ENCODE results near the gene CLEC1B.
"Not testable (repeated sequence)": the region's sequence is repeated elsewhere in the genome, so short reads cannot be mapped to it uniquely, and the experiment has no call there.

The CLEC1B gene
- 0 reads per million in 3 donors for total RNA-seq

DNA sequence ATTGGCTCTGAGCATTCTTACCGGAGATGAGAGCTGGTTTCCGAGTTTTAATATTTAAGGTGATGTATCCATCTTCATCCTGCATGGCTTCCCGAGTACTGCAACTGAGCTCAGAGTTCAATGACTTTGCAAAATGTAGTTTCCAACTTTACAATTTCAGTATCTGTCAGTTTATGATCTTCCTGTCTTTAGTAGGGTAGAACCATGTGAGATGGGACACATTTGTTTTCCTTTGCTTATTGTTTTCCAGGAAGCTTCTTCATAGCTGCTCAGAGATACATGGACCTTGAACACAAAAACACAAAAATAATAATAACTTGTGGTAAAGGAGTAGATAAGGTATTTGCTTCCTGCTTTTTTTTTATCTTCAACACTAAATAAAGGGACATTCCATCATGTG is at the start of gene CLEC1B:
CLEC1B (minus strand) TSS at position 106 of the 400 bp plus-strand sequence; CDS start at position 85, 21 bp downstream.
- DNase-seq: no peak
- no peaks in the 10 kb centered on the region for H3K27me3 ChIP-seq (replicated peaks; ENCODE audit: control insufficient read depth, insufficient read depth, low read length, poor library complexity, severe bottlenecking)
- no peaks in the 10 kb centered on the region for H3K9me3 ChIP-seq (ENCODE audit: control insufficient read depth, low read length)
- H3K4me3 ChIP-seq (ENCODE audit: insufficient read depth, low read depth, low read length, poor library complexity, severe bottlenecking): no peak within 1 kb of the TSS
- no peaks in the 10 kb centered on the region for H3K36me3 ChIP-seq (ENCODE audit: control insufficient read depth, insufficient read depth, low read length)
- H3K27ac ChIP-seq (ENCODE audit: insufficient read depth, low read length, poor library complexity, severe bottlenecking): no peak within 1 kb of the TSS
- H3K4me1 ChIP-seq (ENCODE audit: control insufficient read depth, insufficient read depth, low read length, poor library complexity, severe bottlenecking): no peaks in the 10 kb centered on the region

DNA sequence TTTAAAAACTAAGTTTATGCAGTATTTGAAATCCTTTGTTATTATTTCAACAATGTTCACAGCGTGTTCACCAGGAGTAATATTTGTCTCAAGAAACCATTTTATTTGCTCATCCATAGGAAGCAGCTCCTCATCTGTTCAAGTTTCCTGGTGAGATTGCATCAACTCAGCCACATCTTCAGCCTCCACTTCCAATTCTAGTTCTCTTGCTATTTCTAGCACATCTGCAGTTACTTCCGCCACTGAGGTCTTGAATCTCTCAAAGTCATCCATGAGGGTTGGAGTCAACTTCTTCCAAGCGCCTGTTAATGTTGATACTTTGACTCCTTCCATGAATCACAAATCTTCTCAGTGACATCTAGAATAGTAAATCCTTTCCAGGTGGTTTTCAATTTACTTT is 49.6 kb upstream of the CLEC1B start:
- Histone ChIP-seq H3K4me3 (ENCODE audit: insufficient read depth, low read depth, low read length, poor library complexity, severe bottlenecking) (no peak overlapping the region), H3K36me3 (ENCODE audit: control insufficient read depth, insufficient read depth, low read length) (no peaks in the 10 kb centered on the region), H3K9me3 (ENCODE audit: control insufficient read depth, low read length) (no peaks in the 10 kb centered on the region), H3K4me1 (ENCODE audit: control insufficient read depth, insufficient read depth, low read length, poor library complexity, severe bottlenecking) (no peaks in the 10 kb centered on the region), H3K27ac (ENCODE audit: insufficient read depth, low read length, poor library complexity, severe bottlenecking) (no peak overlapping the region), H3K27me3 (replicated peaks; ENCODE audit: control insufficient read depth, insufficient read depth, low read length, poor library complexity, severe bottlenecking) (peaks cover 3% of the 10 kb centered on the region)
- DNase-seq: no peak

DNA sequence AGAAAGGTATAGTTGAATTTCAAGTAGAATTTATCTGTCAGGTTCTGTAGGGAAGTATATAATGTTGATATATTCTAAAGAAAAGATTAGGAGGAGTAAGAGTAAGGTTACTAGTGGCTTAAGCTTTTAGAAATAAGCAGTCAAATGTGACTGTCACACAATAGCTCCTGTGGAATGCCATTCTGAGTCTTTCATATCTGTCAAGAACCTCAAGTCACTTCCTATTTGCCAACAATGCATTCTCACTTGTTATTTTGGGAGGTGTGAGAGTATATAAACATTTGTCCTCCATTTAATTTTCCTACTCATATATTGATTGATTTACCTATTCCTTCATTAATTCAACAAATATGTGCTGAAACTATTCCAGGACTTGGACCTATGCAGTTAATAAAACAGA is 43.2 kb upstream of the CLEC1B start:
- no peaks in the 10 kb centered on the region for H3K9me3 ChIP-seq (ENCODE audit: control insufficient read depth, low read length)
- DNase-seq: no peak
- peaks cover 3% of the 10 kb centered on the region for H3K27me3 ChIP-seq (replicated peaks; ENCODE audit: control insufficient read depth, insufficient read depth, low read length, poor library complexity, severe bottlenecking)
- H3K36me3 ChIP-seq (ENCODE audit: control insufficient read depth, insufficient read depth, low read length): no peaks in the 10 kb centered on the region
- H3K27ac ChIP-seq (ENCODE audit: insufficient read depth, low read length, poor library complexity, severe bottlenecking): no peak overlapping the region
- H3K4me3 ChIP-seq (ENCODE audit: insufficient read depth, low read depth, low read length, poor library complexity, severe bottlenecking): no peak overlapping the region
- H3K4me1 ChIP-seq (ENCODE audit: control insufficient read depth, insufficient read depth, low read length, poor library complexity, severe bottlenecking): no peaks in the 10 kb centered on the region

DNA sequence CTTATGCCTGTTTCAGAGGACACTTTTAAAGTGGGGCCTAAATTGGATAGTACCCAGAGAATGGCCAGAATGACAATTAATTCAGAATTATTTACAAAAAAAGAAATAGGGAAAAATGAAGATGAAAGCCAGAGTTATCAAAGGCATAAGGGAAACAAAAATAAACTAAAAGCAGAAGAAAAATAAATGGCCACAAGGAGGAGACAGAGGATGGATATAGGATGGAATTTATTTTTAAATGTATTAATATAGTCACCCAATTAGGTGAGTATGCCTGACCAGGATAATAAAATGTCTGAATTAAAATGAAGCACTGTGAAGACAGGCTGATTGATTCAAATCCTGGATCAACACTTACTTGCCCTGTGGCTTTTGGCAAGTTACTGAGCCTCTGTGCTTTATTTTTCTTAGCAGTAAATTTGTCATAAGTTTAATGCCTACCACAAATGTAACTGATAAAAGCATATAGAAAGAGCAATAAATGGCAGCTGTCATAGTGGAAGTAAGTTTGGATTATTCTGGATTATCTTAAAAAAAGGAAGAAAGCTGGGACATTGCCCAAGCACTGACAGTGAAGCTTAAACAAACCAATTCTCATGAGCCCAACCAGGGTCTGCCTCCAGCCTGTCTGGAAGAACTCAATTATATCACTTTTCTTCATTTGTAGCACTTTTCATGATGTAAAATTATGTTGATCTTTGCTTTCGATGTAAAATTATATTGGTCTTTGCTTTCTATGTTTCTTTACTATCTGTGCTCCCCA is 35.0 kb upstream of the CLEC1B start:
- no peak for DNase-seq
- Histone ChIP-seq H3K27me3 (replicated peaks; ENCODE audit: control insufficient read depth, insufficient read depth, low read length, poor library complexity, severe bottlenecking) (no peaks in the 10 kb centered on the region), H3K27ac (ENCODE audit: insufficient read depth, low read length, poor library complexity, severe bottlenecking) (no peak overlapping the region), H3K9me3 (ENCODE audit: control insufficient read depth, low read length) (no peaks in the 10 kb centered on the region), H3K4me1 (ENCODE audit: control insufficient read depth, insufficient read depth, low read length, poor library complexity, severe bottlenecking) (no peaks in the 10 kb centered on the region), H3K4me3 (ENCODE audit: insufficient read depth, low read depth, low read length, poor library complexity, severe bottlenecking) (no peak overlapping the region), H3K36me3 (ENCODE audit: control insufficient read depth, insufficient read depth, low read length) (no peaks in the 10 kb centered on the region)

DNA sequence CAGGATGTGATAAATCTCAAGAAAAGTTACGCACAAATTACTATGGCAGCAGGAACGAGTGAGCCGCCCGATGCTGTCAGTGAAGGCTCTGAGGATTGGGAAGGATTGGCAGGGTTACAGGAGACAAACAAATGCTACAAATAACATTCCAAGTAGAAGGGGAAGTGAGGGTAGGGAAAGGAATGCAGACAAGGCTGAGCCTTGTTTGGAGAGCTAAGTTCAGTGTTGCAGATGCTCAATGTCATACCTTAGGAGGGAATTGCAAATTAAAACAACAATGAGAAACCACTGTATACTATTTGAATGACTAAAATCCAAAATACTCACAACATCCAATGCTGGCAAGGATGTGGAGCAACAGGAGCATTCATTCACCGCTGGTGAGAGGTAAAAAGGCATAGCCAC is 32.9 kb upstream of the CLEC1B start:
- DNase-seq: no peak
- Histone ChIP-seq H3K4me3 (ENCODE audit: insufficient read depth, low read depth, low read length, poor library complexity, severe bottlenecking) (no peak overlapping the region), H3K9me3 (ENCODE audit: control insufficient read depth, low read length) (no peaks in the 10 kb centered on the region), H3K36me3 (ENCODE audit: control insufficient read depth, insufficient read depth, low read length) (no peaks in the 10 kb centered on the region), H3K27me3 (replicated peaks; ENCODE audit: control insufficient read depth, insufficient read depth, low read length, poor library complexity, severe bottlenecking) (no peaks in the 10 kb centered on the region), H3K27ac (ENCODE audit: insufficient read depth, low read length, poor library complexity, severe bottlenecking) (no peak overlapping the region), H3K4me1 (ENCODE audit: control insufficient read depth, insufficient read depth, low read length, poor library complexity, severe bottlenecking) (no peaks in the 10 kb centered on the region)

DNA sequence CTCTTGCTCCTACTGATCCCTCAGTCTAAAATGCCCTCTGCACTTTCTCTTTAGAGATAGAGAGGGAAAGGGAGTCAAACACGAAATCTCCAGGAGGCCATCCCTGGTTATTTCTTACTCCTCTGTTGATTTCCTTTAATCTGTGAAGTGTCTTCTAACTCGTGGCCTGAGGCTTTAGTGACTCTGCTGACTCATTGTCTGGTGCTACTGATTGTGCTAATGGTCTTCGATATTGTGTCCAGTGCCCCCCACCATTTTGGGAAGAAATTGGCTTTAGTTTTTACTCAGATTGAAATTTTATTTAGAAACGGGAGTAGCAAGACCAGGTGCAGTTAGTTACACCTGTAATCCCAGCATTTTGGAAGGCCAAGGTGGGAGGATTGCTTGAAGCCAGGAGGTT is 32.4 kb upstream of the CLEC1B start:
- no peak overlapping the region for H3K27ac ChIP-seq (ENCODE audit: insufficient read depth, low read length, poor library complexity, severe bottlenecking)
- no peak overlapping the region for H3K4me3 ChIP-seq (ENCODE audit: insufficient read depth, low read depth, low read length, poor library complexity, severe bottlenecking)
- no peaks in the 10 kb centered on the region for H3K36me3 ChIP-seq (ENCODE audit: control insufficient read depth, insufficient read depth, low read length)
- no peaks in the 10 kb centered on the region for H3K9me3 ChIP-seq (ENCODE audit: control insufficient read depth, low read length)
- DNase-seq: no peak
- H3K4me1 ChIP-seq (ENCODE audit: control insufficient read depth, insufficient read depth, low read length, poor library complexity, severe bottlenecking): no peaks in the 10 kb centered on the region
- H3K27me3 ChIP-seq (replicated peaks; ENCODE audit: control insufficient read depth, insufficient read depth, low read length, poor library complexity, severe bottlenecking): no peaks in the 10 kb centered on the region

DNA sequence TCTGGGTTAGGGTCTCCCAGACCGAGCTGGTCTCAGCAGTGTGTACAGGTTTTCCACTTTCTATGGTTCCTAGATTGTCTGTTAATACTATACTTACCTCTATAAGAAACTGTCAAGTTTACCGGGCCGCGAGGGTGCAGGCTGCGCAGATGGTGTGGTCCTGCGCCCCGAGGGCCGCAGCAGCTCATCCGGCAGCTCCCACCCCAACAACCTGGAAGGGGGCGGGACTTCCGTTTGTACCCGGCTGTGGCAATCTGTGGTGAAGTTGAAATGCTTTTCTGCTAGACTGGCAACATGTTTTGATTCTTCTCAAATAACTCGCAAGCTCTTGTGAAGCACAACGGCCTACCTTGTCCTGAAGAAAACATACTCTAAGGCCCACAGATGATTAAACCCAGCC is 31.5 kb upstream of the CLEC1B start, which contains the start of gene CLEC9A:
CLEC9A (plus strand) TSS at position 237 of the 400 bp plus-strand sequence. CDS start 22,006 bp downstream, outside the sequence.
- no peaks in the 10 kb centered on the region for H3K27me3 ChIP-seq (replicated peaks; ENCODE audit: control insufficient read depth, insufficient read depth, low read length, poor library complexity, severe bottlenecking)
- H3K4me1 ChIP-seq (ENCODE audit: control insufficient read depth, insufficient read depth, low read length, poor library complexity, severe bottlenecking): no peaks in the 10 kb centered on the region
- no peak within 1 kb of the TSS for H3K27ac ChIP-seq (ENCODE audit: insufficient read depth, low read length, poor library complexity, severe bottlenecking)
- H3K4me3 ChIP-seq (ENCODE audit: insufficient read depth, low read depth, low read length, poor library complexity, severe bottlenecking): no peak within 1 kb of the TSS
- no peak for DNase-seq
- H3K36me3 ChIP-seq (ENCODE audit: control insufficient read depth, insufficient read depth, low read length): no peaks in the 10 kb centered on the region
- no peaks in the 10 kb centered on the region for H3K9me3 ChIP-seq (ENCODE audit: control insufficient read depth, low read length)

DNA sequence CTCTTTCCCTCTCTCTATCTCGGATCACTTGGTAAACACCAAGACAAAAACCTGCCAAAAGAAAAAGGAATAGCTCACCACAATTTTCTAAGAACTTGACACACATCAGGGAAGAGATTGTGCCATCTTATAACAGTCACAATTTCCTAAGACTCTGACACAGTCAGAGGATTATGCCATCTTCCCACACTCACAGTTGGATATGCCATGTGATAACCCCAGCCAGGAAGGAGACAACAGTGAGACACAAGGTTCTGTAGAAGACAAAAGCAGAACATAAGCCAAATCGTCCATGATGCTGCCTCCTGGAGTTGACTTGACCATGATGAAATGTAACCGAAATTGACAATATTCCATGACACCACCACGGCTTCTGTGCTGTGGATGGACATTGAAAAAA is 28.8 kb upstream of the CLEC1B start:
- no peaks in the 10 kb centered on the region for H3K4me1 ChIP-seq (ENCODE audit: control insufficient read depth, insufficient read depth, low read length, poor library complexity, severe bottlenecking)
- no peaks in the 10 kb centered on the region for H3K9me3 ChIP-seq (ENCODE audit: control insufficient read depth, low read length)
- no peaks in the 10 kb centered on the region for H3K36me3 ChIP-seq (ENCODE audit: control insufficient read depth, insufficient read depth, low read length)
- no peak overlapping the region for H3K27ac ChIP-seq (ENCODE audit: insufficient read depth, low read length, poor library complexity, severe bottlenecking)
- H3K27me3 ChIP-seq (replicated peaks; ENCODE audit: control insufficient read depth, insufficient read depth, low read length, poor library complexity, severe bottlenecking): peaks cover 5% of the 10 kb centered on the region
- no peak overlapping the region for H3K4me3 ChIP-seq (ENCODE audit: insufficient read depth, low read depth, low read length, poor library complexity, severe bottlenecking)
- no peak for DNase-seq

DNA sequence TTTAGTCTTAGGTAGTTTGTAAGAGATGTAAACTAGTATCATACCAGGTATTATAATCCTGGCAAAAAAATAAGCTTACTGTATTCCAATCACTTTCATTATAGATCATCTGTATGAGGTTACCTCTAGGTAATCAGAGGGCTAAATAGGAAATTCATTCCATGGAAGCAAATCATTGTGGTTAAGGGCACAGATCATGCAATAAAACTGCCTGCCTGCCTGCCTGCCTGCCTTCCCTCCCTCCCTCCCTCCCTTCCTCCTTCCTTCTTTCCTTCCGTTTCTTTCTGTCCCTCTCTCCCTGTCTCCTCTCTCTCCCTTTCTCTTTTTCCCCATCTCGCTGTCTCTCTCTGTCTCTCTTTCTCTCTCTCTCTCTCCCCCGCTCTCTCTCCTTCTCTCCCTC is 28.4 kb upstream of the CLEC1B start:
- Histone ChIP-seq H3K27me3 (replicated peaks; ENCODE audit: control insufficient read depth, insufficient read depth, low read length, poor library complexity, severe bottlenecking) (peaks cover 5% of the 10 kb centered on the region), H3K36me3 (ENCODE audit: control insufficient read depth, insufficient read depth, low read length) (no peaks in the 10 kb centered on the region), H3K4me1 (ENCODE audit: control insufficient read depth, insufficient read depth, low read length, poor library complexity, severe bottlenecking) (no peaks in the 10 kb centered on the region), H3K9me3 (ENCODE audit: control insufficient read depth, low read length) (no peaks in the 10 kb centered on the region), H3K27ac (ENCODE audit: insufficient read depth, low read length, poor library complexity, severe bottlenecking) (no peak overlapping the region), H3K4me3 (ENCODE audit: insufficient read depth, low read depth, low read length, poor library complexity, severe bottlenecking) (no peak overlapping the region)
- no peak for DNase-seq

DNA sequence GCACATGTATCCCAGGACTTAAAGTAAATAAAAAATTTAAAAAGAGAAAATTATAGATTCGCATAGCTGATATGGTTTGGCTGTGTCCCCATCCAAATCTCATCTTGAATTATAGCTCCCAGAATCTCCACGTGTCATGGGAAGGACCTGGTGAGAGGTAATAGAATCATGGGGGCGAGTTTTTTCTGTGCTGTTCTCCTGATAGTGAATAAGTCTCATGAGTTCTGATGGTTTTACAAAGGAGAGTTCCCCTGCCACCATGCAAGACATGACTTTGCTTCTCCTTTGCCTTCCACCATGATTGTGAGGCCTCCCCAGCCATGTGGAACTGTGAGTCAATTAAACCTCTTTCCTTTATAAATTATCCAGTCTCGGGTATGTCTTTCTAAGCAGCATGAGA is 27.7 kb upstream of the CLEC1B start:
- not testable (repeated sequence) for H3K9me3 ChIP-seq (ENCODE audit: control insufficient read depth, low read length); H3K4me3 ChIP-seq (ENCODE audit: insufficient read depth, low read depth, low read length, poor library complexity, severe bottlenecking); H3K27ac ChIP-seq (ENCODE audit: insufficient read depth, low read length, poor library complexity, severe bottlenecking); H3K4me1 ChIP-seq (ENCODE audit: control insufficient read depth, insufficient read depth, low read length, poor library complexity, severe bottlenecking); H3K27me3 ChIP-seq (replicated peaks; ENCODE audit: control insufficient read depth, insufficient read depth, low read length, poor library complexity, severe bottlenecking); DNase-seq; H3K36me3 ChIP-seq (ENCODE audit: control insufficient read depth, insufficient read depth, low read length)

Data from effector memory CD4-positive, alpha-beta T cell (primary cell).